CD4-positive, alpha-beta T cell treated with Interleukin-12 subunit alpha and Interleukin-12 subunit beta, for 1 hour (primary cell): ENCODE measurements around the gene OSBP2.
A peak's percentile ranks its signal among the peaks of the same experiment; 100 is the strongest.

Experiments used
- DNase-seq: peaks from one replicate; pipeline ENCODE4 v3.0.0-alpha.2; 2020

The OSBP2 gene

DNA sequence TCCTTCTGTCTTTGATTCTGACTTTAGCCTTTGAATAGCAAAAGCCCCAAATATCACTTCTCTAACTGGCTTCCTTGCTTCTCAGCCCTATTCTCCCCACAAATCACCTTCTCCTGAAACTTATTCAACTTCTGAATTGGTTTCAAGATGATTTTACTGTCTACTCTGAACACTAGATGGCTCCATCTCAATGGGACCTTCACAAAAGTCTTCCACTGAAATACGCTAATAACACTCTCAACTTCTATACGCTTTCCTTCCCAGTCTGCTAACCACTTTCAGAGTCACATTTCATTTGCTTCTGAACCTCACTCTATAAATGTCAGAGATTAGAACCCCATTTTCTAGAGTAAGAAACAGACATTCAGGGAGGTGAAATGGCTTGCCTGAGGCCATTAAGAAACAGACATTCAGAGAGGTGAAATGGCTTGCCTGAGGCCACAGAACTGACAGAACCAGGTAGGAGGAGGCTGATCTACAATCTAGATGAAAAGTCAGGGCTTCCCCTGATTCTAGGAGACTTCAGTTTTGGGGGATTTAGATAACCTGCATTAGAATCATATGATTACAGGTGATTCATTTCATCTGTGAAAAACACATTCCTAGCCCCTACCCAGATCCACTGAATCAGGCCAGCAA lies 253.3 kb downstream of the OSBP2 start:
- DNase-seq, result peak; percentile 45

DNA sequence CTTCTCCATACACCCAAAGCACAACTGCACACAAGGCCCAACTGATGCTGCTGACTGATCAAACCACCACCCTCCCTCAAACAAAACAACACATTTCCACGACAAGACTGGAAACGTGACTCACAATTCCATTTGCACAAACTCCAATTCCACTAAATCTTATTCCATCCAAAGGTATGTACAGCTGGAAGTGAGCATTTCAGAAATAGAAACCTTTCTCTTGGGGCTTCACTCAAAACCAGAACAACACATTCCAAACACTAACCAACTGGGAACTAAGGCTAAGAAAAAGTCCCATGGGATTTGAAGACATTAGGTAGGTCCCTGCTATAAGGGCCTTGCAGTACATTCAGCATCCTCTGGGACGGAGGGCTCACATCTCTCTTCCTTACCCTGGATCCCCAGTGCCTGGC lies 254.3 kb downstream of the OSBP2 start:
- DNase-seq, result no peak

DNA sequence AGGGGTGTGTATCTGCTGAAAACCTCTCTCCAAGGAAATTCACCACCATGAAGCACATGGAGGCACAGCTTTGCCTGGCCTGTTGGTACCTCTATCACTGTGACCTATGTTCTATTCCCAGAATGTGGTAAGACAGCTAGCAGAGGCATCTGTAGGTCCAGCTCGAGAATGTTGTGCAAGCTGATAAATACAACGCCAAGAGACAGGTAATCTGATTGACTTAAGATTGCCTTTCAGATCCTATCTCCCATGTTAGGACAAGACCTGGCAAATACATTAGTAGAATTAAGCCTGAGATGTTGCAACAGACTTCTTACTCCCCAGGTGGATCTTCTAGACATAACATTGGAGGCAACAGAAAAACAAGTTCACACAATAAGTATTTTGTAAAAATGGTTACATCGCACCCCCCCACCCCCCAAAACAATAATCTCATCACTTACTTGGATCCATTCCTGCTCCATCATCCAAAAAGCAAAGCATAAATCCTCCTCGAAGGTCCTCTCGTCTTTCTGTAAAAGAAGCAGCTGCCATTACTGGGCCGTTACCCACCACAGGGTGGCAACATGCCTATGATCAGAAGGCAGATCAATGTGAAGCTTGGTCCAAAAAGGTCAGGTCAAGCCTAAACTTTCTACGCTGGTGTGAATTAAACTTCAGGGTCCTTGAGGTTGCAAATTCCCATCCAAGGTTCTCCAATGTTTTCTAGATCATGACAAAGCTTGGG lies 255.4 kb downstream of the OSBP2 start:
- no peak for DNase-seq

DNA sequence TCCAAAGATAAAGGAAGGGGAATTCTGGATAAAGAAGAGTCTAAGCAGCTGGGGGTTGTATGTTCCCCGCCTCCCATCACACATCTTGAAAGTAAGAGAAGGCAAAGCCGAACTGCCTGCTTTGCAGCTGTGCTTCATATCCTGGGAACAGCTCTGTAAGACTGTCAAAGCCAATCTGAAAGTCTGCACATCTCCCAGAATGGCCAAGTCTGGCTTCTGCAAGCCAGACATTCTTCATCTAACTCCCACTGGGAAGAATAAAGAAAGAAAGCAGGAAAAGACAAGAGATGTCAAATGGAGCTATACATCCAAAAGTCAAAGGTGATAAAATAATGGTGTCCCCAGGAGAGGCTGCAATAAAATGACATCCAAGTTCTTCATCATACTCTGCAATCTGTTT lies 258.5 kb downstream of the OSBP2 start:
- no peak for DNase-seq

DNA sequence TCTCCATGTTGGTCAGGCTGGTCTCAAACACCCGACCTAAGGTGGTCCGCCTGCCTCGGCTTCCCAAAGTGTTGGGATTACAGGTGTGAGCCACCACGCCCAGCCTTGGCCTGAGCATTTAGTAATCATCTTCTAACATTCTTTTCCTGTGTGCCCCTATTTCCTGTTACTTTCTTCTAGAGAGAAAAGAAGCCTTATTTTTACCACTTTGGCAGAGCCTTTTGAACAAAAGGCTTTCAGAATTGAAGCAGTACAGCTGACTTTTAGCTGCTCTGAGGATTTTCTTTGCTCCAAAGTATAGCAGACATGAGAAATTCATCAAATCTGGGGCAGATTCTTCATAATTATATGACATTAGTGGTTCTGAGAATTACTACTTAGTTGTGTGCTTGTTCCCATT lies 260.5 kb downstream of the OSBP2 start:
- DNase-seq, result no peak
